LNCAP (cell line): Measurements from ENCODE around the gene SARS2.

Source experiments
- TF ChIP-seq, protein P1 (sequence below): fragments of 450-650 bp; IDR thresholded peaks from 2 replicates; pipeline ENCODE4 v1.5.1; 2017; ENCODE audit warnings: mild to moderate bottlenecking

SARS2 gene

GRCh38 chr19:38928391-38929001 lies 2.1 kb downstream of the SARS2 start:
- TF ChIP-seq, protein P1, sequence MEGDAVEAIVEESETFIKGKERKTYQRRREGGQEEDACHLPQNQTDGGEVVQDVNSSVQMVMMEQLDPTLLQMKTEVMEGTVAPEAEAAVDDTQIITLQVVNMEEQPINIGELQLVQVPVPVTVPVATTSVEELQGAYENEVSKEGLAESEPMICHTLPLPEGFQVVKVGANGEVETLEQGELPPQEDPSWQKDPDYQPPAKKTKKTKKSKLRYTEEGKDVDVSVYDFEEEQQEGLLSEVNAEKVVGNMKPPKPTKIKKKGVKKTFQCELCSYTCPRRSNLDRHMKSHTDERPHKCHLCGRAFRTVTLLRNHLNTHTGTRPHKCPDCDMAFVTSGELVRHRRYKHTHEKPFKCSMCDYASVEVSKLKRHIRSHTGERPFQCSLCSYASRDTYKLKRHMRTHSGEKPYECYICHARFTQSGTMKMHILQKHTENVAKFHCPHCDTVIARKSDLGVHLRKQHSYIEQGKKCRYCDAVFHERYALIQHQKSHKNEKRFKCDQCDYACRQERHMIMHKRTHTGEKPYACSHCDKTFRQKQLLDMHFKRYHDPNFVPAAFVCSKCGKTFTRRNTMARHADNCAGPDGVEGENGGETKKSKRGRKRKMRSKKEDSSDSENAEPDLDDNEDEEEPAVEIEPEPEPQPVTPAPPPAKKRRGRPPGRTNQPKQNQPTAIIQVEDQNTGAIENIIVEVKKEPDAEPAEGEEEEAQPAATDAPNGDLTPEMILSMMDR: no peak

DNA sequence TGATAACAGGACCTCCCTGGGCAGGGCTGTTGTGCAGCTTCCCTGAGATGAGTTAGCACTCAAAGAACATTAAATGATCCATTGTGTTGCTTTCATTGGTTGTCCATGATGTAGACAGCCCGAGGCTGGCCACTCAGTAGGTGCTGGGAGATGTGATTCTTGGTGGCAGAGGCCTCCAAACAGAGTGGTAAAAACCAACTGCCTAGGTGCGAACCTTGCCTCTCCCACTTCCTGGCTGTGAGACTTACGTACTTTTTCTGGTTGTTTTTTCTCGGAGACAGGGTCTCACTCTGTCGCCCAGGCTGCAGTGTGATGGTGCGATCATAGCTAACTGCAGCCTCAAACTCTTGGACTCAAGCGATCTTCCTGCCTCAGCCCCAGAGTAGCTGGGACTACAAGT lies 6.2 kb downstream of the SARS2 start:
- TF ChIP-seq, protein P1: no peak

DNA sequence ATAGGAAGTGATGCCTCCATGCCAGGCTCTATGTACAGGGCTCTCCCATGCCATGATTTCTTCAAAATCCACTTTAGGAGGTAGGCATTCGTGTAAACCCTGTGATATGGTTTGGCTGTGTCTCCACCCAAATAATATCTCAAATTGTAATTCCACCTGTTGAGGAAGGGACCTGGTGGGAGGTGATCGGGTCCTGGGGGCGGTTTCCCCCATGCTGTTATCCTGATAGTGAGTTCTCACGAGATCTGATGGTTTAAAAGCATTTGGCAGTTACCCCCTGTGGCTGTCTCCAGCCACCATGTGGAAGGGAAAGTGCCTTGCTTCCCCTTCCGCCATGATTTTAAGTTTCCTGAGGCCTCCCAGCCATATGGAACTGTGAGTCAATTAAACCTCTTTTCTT lies 8.1 kb downstream of the SARS2 start:
- TF ChIP-seq, protein P1: no peak

- TF ChIP-seq, protein P1: no peak
These were observed 8.9 kb downstream of the SARS2 start for GRCh38 chr19:38921420-38922274.

DNA sequence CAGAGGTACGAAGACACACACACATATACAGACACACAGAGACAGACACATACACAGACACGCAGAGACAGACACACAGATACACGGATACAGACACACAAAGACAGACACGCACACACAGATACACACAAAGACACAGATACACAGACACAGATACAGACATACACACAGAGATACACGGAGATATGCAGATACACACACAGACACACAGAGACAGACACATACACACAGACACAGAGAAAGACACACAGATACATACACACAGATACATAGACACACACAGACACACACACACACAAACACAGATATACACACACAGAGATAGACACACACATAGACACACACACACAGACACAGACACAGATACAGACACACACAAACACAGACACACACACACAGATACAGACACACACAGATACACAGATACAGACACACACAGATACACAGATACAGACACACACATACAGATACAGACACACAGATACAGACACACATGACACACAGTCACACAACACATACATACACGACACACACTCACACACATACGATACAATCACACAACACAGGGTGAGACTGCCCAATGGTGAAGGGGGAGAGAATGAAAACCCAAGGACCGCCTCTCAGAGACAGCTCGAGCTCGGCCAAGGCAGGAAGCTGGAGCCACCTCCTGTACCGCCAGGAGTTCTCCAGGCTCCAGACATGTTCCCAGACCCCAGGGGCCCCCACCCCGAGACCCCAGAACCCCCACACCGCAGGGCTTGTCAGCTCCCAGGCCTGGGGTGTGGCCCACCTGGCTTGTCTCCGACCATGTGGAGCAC lies 9.8 kb downstream of the SARS2 start:
- TF ChIP-seq, protein P1: no peak

DNA sequence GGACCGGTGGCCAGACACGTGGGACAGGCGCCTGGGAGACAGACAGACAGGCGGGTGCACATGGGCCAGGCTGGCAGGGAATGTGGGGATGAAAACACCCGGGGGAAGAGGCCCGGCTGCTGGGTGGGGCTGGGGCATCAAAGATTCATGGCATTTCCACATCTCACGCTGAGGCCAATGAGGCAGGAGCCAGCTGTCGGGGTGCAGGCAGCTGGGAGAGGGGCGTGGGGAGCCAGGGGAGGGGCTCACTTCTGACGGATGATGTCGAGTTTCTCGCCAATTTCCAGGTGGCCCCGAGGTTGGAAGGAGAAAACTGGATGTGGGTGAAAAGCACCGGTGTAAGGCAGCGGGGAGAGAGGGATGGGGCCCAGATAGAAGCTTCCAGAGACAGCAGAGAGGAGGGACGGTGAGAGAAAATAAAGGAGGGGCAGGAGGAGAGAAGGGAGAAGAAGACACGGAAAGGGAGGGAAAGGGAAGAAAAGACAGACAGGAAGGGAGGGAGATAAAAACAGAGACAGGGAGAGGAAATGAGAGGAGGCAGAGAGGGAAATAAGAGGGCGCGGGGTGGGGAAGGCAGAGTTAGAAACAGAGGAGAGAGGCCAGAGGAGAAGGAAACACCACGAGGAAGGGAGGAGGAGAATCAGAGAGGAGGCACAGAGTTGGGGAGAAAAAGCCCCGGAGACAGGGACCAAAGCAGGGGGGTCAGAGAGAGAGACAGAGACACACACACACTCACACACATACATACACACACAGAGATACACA lies 10.5 kb downstream of the SARS2 start:
- TF ChIP-seq, protein P1: no peak

DNA sequence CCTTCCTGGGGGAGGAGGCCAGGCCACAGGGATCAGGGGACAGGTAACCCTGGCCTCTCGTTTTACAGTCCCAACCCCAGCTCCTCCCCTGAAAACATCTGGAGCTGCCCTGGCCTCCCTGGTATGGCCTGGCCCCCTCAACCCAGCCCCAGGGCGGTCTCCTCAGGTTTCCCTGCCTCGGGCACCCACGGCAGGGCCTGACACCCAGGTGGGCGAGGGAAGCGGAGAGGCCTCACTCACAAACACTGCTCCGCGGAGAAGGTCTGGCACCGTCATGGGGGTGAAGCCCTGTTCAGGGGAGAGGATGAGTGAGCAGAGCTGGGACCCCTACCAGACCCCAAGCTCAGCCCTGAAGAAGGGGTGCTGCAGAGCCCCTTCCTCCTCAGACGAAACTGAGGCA lies 12.0 kb downstream of the SARS2 start:
- TF ChIP-seq, protein P1: no peak
